ENCODE results near the gene FSTL4.

The FSTL4 gene

GRCh38 chr5:133401731-133402347 lies 210.5 kb downstream of the FSTL4 start:
- no peak overlapping the region for H3K4me3 ChIP-seq (ENCODE audit: control insufficient read depth in 1 of 7, extremely low read depth in 1 of 7, insufficient read depth in 4 of 7, low read depth in 2 of 7, low read length in 6 of 7)

DNA sequence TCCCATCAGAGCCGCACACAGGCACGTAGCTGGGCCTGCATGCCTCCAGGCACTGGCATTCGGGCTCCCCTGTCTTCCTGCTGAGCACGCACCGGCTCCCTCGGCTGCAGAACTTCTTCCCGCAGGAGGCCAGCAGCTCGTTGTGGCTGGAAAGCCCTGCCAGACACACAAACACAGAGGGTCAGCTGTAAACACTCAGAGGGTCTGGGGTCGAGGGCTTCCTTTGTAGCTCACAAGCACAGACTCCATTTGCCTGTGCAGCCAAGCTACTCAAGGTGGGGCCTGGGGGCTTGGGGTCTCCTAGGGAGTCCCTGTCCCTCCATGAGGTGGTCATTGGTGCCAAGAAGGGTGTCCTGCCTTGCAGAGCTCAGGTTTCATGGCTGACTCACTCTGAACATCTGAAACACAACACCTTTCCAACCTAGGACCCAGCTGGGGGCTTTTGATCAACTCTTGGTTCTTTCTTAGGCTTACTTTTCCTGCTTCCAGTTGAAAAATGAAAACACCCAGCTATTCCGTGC lies 211.4 kb downstream of the FSTL4 start:
- Histone ChIP-seq H3K36me3 (ENCODE audit: control insufficient read depth in 4 of 4, insufficient read depth in 4 of 4, low read length in 3 of 4) (no peaks in the 10 kb centered on the region), H3K27ac (ENCODE audit: insufficient read depth in 1 of 2, low read depth in 1 of 2, low read length in 2 of 2, poor library complexity in 1 of 2, severe bottlenecking in 2 of 2) (no peak overlapping the region), H3K9me3 (ENCODE audit: control extremely low read depth in 1 of 5, control insufficient read depth in 4 of 5, insufficient read depth in 2 of 5, low read depth in 1 of 5, low read length in 4 of 5) (no peaks in the 10 kb centered on the region), H3K4me1 (ENCODE audit: control extremely low read depth in 1 of 4, control insufficient read depth in 4 of 4, insufficient read depth in 4 of 4, low read length in 3 of 4) (peaks cover 0 to 16% (median 10%) of the 10 kb centered on the region in 4 experiments), H3K27me3 (replicated peaks in 2 of 5; ENCODE audit: control insufficient read depth in 4 of 5, insufficient read depth in 5 of 5, low read length in 4 of 5) (peaks cover 0 to 3% (median 0%) of the 10 kb centered on the region in 5 experiments), H3K4me3 (ENCODE audit: control insufficient read depth in 1 of 7, extremely low read depth in 1 of 7, insufficient read depth in 4 of 7, low read depth in 2 of 7, low read length in 6 of 7) (no peak overlapping the region)
- WGBS (ENCODE audit: insufficient coverage): 96% methylated on average over 10 of the region's 10 CpGs
- ChIA-PET POLR2A (no interaction called here), CTCF (interaction anchor here (0.7 to 0.8 kb wide), 3 partner anchors 23 to 34 kb away, joined by 3 read pairs; no protein-coding TSS in a partner anchor)
- DNase-seq: no peak

More at GRCh38 chr5:133401731-133402347, 210.5 kb downstream of the FSTL4 start:
- ChIA-PET CTCF (interaction anchor here (0.6 to 0.7 kb wide), 2 partner anchors 25 to 32 kb away, joined by 3 read pairs; no protein-coding TSS in a partner anchor), POLR2A (no interaction called here)
- Histone ChIP-seq H3K27ac (ENCODE audit: insufficient read depth in 1 of 2, low read depth in 1 of 2, low read length in 2 of 2, poor library complexity in 1 of 2, severe bottlenecking in 2 of 2) (no peak overlapping the region), H3K36me3 (ENCODE audit: control insufficient read depth in 4 of 4, insufficient read depth in 4 of 4, low read length in 3 of 4) (no peaks in the 10 kb centered on the region), H3K27me3 (replicated peaks in 2 of 5; ENCODE audit: control insufficient read depth in 4 of 5, insufficient read depth in 5 of 5, low read length in 4 of 5) (peaks cover 0 to 3% (median 0%) of the 10 kb centered on the region in 5 experiments), H3K9me3 (ENCODE audit: control extremely low read depth in 1 of 5, control insufficient read depth in 4 of 5, insufficient read depth in 2 of 5, low read depth in 1 of 5, low read length in 4 of 5) (no peaks in the 10 kb centered on the region), H3K4me1 (ENCODE audit: control extremely low read depth in 1 of 4, control insufficient read depth in 4 of 4, insufficient read depth in 4 of 4, low read length in 3 of 4) (peaks cover 0 to 10% (median 7%) of the 10 kb centered on the region in 4 experiments)
- DNase-seq: no peak
- 88% methylated on average over 6 of the region's 9 CpGs for WGBS (ENCODE audit: insufficient coverage)

DNA sequence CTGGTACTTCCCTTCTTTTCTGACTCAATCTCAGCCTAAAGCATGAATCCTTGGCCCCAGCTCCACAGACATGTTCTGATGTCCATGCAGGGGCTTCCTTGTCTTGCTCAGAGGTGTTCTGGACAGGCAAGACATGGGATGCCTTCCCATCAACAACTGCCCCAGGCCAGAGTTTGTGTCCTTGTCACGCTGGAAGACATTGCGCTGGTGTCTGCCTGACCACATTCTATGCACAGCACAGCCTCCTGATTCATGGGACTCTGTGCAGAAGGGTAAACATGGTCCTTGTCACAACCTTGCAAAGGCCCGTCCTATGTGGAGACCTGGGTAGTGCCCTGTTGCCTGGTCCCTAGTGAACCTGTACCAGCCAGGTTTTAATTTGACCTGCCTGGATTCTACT lies 212.2 kb downstream of the FSTL4 start:
- H3K9me3 ChIP-seq (ENCODE audit: control extremely low read depth in 1 of 5, control insufficient read depth in 4 of 5, insufficient read depth in 2 of 5, low read depth in 1 of 5, low read length in 4 of 5): no peaks in the 10 kb centered on the region
- POLR2A ChIA-PET: no interaction called here
- WGBS (ENCODE audit: insufficient coverage): 100% methylated on average over 3 of the region's 3 CpGs
- peaks cover 0 to 3% (median 0%) of the 10 kb centered on the region in 5 experiments for H3K27me3 ChIP-seq (replicated peaks in 2 of 5; ENCODE audit: control insufficient read depth in 4 of 5, insufficient read depth in 5 of 5, low read length in 4 of 5)
- no peak overlapping the region for H3K27ac ChIP-seq (ENCODE audit: insufficient read depth in 1 of 2, low read depth in 1 of 2, low read length in 2 of 2, poor library complexity in 1 of 2, severe bottlenecking in 2 of 2)
- no peak overlapping the region for H3K4me3 ChIP-seq (ENCODE audit: control insufficient read depth in 1 of 7, extremely low read depth in 1 of 7, insufficient read depth in 4 of 7, low read depth in 2 of 7, low read length in 6 of 7)
- H3K36me3 ChIP-seq (ENCODE audit: control insufficient read depth in 4 of 4, insufficient read depth in 4 of 4, low read length in 3 of 4): no peaks in the 10 kb centered on the region
- DNase-seq: no peak
- H3K4me1 ChIP-seq (ENCODE audit: control extremely low read depth in 1 of 4, control insufficient read depth in 4 of 4, insufficient read depth in 4 of 4, low read length in 3 of 4): peaks cover 0 to 16% (median 10%) of the 10 kb centered on the region in 4 experiments
- CTCF ChIA-PET: interaction anchor here (0.7 to 0.8 kb wide), 2 partner anchors 24 to 35 kb away, joined by 3 read pairs; no protein-coding TSS in a partner anchor

DNA sequence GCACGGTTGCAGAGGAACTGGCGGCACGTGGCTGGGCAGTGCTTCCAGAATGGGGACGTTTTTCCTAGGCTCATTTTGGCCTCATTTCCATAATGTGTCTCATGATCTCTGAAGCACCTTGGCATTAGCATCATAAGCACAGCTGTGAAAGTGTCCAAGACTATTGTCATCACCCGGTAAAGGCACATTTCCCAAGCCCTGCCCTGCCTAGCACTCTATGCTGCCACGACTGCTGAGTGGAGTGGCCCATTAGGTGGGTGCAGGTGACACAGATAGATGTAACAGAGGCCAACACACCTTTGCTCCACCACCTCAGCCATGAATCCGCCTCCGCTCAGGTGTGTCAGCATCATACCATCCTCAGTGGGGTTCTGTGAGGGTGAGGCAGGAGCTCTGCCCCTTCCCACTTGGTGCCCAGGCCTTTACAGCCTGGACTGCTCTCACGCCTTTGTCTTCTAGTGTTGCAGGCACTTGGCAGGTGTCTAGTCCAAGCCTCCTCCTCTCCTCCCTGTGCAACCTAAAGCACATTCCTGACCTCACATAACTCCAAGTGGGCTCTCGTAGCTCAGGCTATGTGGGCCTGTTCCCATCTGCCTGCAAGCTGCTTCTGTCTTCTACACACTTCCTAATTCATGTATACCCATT lies 213.0 kb downstream of the FSTL4 start:
- DNase-seq: no peak
- peaks cover 0 to 3% (median 0%) of the 10 kb centered on the region in 5 experiments for H3K27me3 ChIP-seq (replicated peaks in 2 of 5; ENCODE audit: control insufficient read depth in 4 of 5, insufficient read depth in 5 of 5, low read length in 4 of 5)
- POLR2A ChIA-PET: no interaction called here
- H3K9me3 ChIP-seq (ENCODE audit: control extremely low read depth in 1 of 5, control insufficient read depth in 4 of 5, insufficient read depth in 2 of 5, low read depth in 1 of 5, low read length in 4 of 5): no peaks in the 10 kb centered on the region
- CTCF ChIA-PET: no interaction called here
- WGBS (ENCODE audit: insufficient coverage): 84% methylated on average over 10 of the region's 10 CpGs
- H3K4me1 ChIP-seq (ENCODE audit: control extremely low read depth in 1 of 4, control insufficient read depth in 4 of 4, insufficient read depth in 4 of 4, low read length in 3 of 4): peaks cover 0 to 16% (median 10%) of the 10 kb centered on the region in 4 experiments
- no peak overlapping the region for H3K27ac ChIP-seq (ENCODE audit: insufficient read depth in 1 of 2, low read depth in 1 of 2, low read length in 2 of 2, poor library complexity in 1 of 2, severe bottlenecking in 2 of 2)
- H3K4me3 ChIP-seq (ENCODE audit: control insufficient read depth in 1 of 7, extremely low read depth in 1 of 7, insufficient read depth in 4 of 7, low read depth in 2 of 7, low read length in 6 of 7): no peak overlapping the region
- no peaks in the 10 kb centered on the region for H3K36me3 ChIP-seq (ENCODE audit: control insufficient read depth in 4 of 4, insufficient read depth in 4 of 4, low read length in 3 of 4)

GRCh38 chr5:133398646-133399101 lies 213.7 kb downstream of the FSTL4 start:
- H3K36me3 ChIP-seq (ENCODE audit: control insufficient read depth in 4 of 4, insufficient read depth in 4 of 4, low read length in 3 of 4): no peaks in the 10 kb centered on the region
- ChIA-PET CTCF (no interaction called here), POLR2A (no interaction called here)
- H3K27me3 ChIP-seq (replicated peaks in 2 of 5; ENCODE audit: control insufficient read depth in 4 of 5, insufficient read depth in 5 of 5, low read length in 4 of 5): peaks cover 0 to 3% (median 0%) of the 10 kb centered on the region in 5 experiments
- no peaks in the 10 kb centered on the region for H3K9me3 ChIP-seq (ENCODE audit: control extremely low read depth in 1 of 5, control insufficient read depth in 4 of 5, insufficient read depth in 2 of 5, low read depth in 1 of 5, low read length in 4 of 5)
- H3K27ac ChIP-seq (ENCODE audit: insufficient read depth in 1 of 2, low read depth in 1 of 2, low read length in 2 of 2, poor library complexity in 1 of 2, severe bottlenecking in 2 of 2): no peak overlapping the region
- H3K4me1 ChIP-seq (ENCODE audit: control extremely low read depth in 1 of 4, control insufficient read depth in 4 of 4, insufficient read depth in 4 of 4, low read length in 3 of 4): peaks cover 0 to 16% (median 10%) of the 10 kb centered on the region in 4 experiments
- no peak overlapping the region for H3K4me3 ChIP-seq (ENCODE audit: control insufficient read depth in 1 of 7, extremely low read depth in 1 of 7, insufficient read depth in 4 of 7, low read depth in 2 of 7, low read length in 6 of 7)
- WGBS (ENCODE audit: insufficient coverage): 100% methylated on average over 1 of the region's 6 CpGs
- DNase-seq: peak in 1 of 3 donors; percentile 3

DNA sequence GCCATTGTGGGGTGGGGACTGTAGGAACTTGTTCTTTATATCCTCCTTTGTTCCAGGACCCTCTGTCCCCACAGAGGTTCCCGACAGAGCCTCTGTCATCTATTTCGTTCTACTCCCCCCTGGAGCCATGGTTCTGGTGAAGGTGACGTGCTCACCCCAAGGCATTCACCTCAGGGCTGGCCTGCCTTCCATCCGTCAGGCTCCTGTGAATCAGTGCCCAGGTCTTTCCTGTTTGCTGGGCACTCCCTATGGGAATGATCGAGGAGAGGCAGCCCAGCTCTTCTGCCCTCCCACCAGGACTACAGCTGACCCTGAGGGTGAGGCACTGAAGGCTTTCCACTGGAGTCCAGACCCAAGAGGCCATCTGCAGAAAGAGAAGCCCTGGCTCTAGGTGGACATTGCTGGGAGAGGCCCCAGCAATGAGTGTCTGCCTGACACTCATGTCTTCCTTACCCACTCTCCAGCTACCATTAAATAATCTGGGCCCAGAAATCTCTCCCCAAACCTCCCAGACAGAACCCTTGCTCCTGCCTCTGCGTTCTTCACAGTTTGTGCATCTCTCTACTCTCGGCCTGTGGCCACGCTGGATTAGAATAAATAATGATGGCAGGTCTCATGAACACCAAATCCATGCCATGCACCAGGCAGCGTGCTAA lies 214.2 kb downstream of the FSTL4 start:
- POLR2A ChIA-PET: no interaction called here
- Histone ChIP-seq H3K36me3 (ENCODE audit: control insufficient read depth in 4 of 4, insufficient read depth in 4 of 4, low read length in 3 of 4) (no peaks in the 10 kb centered on the region), H3K9me3 (ENCODE audit: control extremely low read depth in 1 of 5, control insufficient read depth in 4 of 5, insufficient read depth in 2 of 5, low read depth in 1 of 5, low read length in 4 of 5) (no peaks in the 10 kb centered on the region), H3K4me3 (ENCODE audit: control insufficient read depth in 1 of 7, extremely low read depth in 1 of 7, insufficient read depth in 4 of 7, low read depth in 2 of 7, low read length in 6 of 7) (no peak overlapping the region), H3K27ac (ENCODE audit: insufficient read depth in 1 of 2, low read depth in 1 of 2, low read length in 2 of 2, poor library complexity in 1 of 2, severe bottlenecking in 2 of 2) (no peak overlapping the region), H3K4me1 (ENCODE audit: control extremely low read depth in 1 of 4, control insufficient read depth in 4 of 4, insufficient read depth in 4 of 4, low read length in 3 of 4) (peaks cover 0 to 16% (median 10%) of the 10 kb centered on the region in 4 experiments), H3K27me3 (replicated peaks in 2 of 5; ENCODE audit: control insufficient read depth in 4 of 5, insufficient read depth in 5 of 5, low read length in 4 of 5) (peaks cover 0 to 3% (median 0%) of the 10 kb centered on the region in 5 experiments)
- WGBS (ENCODE audit: insufficient coverage): 100% methylated on average over 6 of the region's 9 CpGs
- CTCF ChIA-PET: interaction anchor here (1.2 kb wide), 1 partner anchor 24 kb away, joined by 3 read pairs; no protein-coding TSS in a partner anchor
- no peak for DNase-seq

All from common myeloid progenitor, CD34-positive (primary cell).